DMS153 treated with DMSO at 0.1 percent for 48 hours (cell line): ENCODE measurements around the gene CNPY2.
"Not testable (repeated sequence)": the region's sequence is repeated elsewhere in the genome, so short reads cannot be mapped to it uniquely, and the experiment has no call there.

Experiments used
- DNase-seq: peaks from one replicate; lab custom pipeline; 2025; ENCODE audit not compliant: unreplicated experiment; lab: John Stamatoyannopoulos, UW

CNPY2 gene

DNA sequence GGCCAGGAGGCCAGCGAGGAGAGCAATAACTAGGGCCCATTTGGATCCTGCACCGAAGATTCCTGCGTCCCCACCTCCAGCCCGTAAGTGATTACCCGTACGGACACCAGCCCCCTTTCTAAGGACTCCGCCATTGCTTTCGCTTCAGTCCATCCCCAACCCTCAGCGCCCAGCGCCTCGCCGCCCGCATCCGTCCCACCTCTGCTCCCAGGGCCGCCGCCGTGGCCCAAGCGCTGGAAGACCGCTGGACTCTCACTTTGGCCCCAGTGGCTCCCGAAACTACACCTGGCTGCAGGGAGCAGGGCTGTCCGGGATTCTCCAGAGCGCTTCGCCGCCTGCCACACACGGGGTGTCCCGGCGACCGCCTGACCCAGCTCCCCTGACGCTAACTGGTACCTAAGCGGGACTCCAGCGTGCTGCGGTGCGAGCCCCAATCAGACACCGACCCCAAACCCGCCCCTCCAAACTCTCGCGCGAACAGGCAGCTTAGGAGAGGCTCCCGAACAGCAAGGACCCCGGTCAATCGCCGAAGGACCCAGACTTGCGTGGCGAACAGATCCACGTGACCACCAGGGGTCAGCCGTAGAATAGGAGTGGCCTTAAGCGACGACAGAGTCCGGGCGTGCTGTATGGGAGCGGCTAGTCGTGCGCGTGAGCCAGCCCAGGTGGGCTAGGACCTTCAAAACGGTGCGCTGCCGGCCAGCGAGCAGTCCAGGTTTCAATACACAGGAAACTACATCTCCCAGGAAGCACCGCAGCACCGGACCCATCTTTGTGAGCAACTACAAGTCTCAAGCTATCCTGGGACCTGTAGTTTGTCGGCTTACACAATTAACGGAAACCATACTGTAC, at the start of gene CNPY2:
CNPY2 (minus strand) TSS at position 367 of the 852 bp plus-strand sequence. CDS start 771 bp downstream, outside the sequence.
- DNase-seq = peak; percentile 98

DNA sequence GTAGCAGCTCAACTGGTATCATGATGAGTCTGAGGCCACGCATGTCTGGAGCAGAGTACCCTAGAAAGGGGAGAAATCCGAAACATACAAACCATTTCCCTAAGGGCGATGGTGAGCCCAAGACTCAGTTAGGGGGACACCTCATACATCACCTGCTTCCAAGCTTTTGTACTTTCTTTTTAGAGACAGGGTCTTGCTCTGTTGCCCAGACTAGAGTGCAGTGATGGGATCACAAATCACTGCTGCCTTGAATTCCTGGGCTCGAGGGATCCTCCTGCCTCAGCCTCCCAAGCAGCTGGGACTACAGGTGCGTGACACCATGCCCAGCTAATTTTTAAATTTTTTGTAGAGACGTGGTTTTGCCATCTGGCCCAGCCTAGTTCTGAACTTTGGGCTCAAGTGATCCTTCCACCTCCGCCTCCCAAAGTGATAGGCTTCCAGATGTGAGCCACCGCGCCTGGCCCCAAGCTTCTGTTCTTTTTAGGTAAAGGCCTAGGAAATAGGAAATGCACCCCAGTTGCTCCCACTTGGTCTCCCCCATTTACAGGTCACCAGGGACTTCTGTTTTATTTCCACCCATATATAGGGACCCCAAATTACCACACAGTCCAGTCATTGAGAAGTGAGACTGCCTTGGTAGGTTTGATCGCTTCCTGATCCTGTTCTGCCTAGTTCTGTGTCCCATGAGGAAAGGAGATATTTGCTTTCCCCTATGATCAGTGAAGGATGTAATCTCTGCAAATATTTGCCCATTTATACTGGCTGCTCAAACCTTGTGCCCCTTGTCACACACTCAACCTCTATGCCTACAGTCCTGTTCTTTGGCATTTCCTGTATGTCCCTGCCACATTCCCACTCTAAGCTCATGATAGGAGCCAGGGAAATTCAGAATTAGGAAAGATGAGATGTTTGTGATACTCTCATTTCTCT, 46.6 kb upstream of the CNPY2 start, which contains the start of gene APOF:
APOF (minus strand) TSS at position 728 of the 930 bp plus-strand sequence; CDS start at position 616, 112 bp downstream.
- no peak for DNase-seq

DNA sequence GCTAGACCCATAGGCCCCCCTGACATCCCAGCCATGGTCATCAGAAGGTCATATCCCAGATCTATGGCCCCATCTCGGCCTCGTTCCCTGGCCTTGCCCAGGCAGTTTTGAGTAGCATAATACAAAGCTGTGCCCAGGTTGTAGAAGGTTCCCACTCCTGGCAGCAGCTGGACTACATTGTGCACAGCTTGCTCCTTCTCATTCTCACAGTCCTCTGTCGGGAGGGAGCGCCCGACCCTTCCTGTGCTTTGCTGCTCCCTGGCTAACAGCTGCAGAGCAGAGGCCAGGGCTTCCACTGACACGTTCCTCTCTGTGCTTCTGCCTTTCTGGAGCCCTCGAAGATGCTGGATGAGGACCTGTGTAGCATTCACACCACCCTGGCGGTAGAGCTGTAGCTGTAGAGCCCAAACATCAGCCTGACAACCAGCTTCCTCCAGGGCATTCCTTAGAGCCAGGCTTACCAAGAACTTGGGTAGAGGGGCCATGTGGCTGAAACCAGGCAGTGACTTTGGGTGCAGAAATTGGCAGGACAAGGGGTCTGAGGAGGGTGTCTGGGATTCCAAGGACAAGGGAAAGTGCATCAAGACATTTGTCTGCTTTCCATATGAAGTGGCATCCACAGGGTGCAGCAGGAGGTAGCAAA, 45.8 kb upstream of the CNPY2 start:
- no peak for DNase-seq

DNA sequence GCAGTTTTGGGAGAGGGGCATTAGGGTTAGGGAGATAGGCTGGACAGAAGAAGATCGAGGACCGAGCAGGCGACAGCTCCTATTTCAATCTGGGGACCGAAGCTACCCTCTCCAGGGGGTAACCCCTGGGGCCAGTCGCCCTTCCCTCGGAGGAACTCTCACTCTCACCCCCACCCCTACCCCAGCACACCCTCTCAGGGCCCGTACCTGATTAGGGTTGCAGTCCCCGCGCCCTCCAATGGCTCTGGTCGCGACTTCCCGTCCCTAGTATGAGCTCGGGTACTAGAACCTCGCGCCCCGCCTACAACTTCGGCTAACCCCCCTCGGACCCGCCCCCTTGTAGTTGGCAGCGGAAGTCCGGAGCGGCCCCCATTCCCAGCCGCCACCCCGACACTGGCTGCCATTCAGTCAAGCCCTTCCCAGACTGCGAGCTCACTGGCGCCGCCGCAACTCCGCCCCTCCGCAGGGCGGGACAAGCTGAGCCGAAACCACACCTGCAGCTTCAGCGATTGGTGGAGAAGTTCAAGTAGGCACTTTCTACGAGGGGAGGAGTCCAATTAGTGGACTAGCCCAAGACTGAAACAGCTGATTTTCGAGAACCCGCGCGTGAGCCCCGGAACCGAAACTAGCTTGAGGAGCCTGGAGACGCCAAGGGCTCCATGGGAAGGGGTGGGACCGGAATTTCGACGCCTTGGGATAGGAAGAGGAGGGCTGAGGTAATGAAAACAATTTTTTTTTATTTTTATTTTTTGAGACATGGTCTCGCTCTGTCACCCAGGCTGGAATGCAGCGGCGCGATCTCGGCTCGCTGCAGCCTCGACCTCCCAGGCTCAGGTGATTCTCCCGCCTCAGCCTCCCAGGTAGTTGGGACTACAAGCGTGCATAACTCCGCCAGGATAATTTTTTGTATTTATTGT, 44.3 kb upstream of the CNPY2 start, which contains the start of gene STAT2:
STAT2 (minus strand) TSS at position 257 of the 917 bp plus-strand sequence. CDS start 3,536 bp downstream, outside the sequence.
- peak; percentile 99 for DNase-seq

DNA sequence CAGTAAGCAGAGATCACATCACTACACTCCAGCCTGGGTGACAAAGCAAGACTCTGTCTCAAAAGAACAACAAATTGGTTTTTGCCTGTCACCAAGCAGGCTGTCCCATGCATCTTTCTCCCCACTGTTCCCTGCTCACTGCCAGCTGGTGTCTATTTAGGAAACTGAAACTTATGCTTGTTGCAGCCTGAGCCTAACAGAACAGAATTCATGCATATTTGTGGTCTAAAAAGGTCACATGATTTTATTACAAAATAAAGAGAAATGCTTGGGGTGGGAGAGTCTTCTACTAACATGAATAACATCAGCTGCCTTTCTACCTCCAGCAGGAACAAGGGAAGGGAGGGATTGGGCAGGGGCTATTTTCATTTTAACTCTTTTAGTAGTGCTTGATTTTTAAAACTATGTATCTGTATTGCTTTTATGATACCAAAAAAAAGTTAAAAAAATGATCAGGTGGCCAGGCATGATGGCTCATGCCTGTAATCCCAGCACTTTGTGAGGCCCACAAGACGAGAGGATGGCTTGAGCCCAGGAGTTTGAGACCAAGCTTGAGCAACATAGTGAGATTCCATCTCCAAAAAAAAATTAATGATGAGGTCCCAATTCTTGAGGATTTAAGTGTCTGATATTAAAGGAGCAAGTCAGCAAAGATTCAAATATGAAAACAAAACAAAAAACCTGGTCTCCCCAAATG, 43.2 kb upstream of the CNPY2 start:
- no peak for DNase-seq

DNA sequence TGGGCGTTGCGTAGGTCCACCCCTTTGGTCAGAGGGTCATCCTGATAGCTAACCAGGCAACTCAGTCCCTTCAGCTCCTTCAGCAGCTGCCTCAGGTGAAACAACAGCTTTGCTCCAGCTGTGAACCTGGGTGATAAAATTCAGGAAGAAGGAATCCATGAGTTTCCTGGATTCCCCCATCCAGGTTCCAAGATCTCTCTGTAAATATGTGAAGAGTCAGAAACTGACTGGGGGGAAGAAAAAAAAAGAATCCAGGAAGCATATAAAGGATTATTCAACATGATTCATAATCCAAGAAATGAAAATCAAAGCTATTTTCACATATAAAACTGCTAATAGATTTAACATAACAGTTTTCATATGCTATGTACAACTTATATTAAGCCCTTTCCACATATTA, 35.5 kb upstream of the CNPY2 start:
- no peak for DNase-seq

DNA sequence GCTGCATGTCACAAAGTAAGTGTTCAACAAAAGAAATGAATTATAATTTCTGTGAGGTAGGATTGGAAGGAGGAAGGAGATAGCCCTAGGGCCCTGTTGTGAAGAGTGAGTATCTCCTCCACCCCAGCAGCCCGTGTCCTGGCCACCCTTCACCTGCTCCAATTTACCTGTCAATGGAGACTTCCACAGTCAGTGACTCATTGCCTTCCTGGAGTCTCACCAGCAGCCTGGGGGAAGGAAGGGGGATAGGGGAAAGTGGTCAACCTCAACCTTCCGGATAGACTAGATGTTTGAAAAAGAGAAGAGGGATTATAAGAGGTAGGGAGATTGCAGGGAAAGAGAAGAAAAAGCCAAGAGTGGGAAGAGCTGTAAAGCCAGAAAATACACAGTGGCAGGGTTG, 34.9 kb upstream of the CNPY2 start:
- DNase-seq = no peak

DNA sequence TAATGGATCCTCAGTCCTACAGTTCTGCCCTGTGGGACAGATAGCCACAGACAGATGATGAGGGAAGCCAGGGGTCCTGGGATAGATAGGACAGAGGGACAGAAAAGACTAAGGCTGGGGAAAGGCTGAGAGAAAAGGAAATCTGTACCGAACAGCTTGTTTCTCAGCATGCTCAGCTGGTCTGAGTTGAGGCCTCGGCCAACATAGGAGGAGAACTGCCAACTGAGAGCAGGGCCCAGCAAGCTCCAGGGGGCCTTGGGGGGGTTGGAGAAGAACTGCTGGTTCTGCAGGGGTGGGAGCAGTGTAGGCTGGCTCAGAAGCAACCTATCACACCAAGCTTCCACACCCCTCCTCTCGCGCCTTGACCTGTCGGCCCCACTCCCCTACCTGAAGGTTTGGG, 33.0 kb upstream of the CNPY2 start:
- DNase-seq = no peak

DNA sequence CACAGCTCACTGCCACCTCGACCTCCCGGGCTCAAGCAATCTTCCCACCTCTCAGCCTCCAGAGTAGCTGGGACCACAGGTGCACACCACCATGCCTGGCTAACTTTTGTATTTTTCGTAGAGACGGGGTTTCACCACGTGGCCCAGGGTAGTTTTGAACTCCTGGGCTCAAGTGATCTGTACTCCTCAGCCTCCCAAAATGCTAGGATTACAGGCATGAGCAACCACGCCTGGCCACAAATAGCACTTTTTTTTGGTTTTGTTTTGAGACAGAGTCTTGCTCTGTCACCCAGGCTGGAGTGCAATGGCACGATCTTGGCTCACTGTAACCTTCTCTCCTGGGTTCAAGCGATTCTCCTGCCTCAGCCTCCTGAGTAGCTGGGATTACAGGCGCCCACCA, 31.5 kb upstream of the CNPY2 start:
- not testable (repeated sequence) for DNase-seq

DNA sequence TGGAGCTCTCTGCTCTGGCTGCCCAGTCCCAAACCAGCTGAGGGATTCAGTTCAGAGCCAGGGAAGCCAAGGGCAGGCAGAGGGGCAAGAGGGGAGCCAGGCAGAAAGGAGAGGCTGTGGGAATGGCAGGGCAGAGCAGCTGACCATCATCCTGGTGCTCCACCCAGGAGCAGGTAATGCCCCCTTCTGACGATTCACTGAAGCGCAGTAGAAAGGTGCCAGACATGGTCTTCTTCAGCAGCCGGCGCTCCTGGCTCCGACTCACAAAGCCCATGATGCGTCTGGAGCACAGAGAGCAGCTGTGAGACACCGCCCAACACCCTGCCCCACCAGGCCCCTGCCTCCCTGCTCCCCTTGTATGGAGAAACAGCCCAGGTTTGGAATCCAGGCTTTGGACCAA, 30.9 kb upstream of the CNPY2 start:
- DNase-seq = no peak

DNA sequence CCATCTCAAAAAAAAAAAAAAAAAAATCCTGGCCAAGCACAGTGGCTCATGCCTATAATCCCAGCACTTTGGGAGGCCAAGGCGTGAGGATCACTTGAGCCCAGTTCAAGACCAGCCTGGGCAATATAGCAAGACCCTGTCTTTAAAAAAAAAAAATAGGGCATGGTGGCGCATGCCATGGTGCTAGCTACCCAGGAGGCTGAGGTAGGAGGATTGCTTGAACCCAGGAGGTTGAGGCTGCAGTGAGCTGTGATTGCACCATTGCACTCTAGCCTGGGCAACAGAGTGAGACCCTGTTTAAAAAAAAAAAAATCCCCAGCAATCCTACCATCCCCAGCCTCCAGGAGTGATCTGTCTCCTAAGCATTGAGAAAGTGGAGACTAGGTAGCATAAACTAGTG, 26.5 kb upstream of the CNPY2 start:
- DNase-seq = not testable (repeated sequence)

DNA sequence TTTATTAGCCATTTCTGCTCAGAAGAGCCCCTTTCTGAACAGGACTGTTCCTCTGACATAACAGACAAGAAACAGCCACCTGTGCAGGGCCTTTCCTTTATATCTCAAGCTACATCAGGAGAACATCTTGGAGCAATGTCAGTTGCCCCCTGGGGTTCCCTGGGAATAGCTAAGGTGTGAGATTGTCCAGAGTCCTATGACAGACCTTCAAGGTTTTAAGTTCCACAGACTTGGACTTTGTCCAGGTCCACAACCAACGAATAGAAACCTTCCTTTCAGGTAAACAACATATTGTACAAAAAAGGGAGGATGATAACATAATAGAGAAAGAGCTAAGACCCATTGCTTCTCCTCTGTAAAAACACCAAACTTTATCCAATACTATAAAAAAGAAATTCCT, 25.8 kb upstream of the CNPY2 start:
- DNase-seq = no peak

DNA sequence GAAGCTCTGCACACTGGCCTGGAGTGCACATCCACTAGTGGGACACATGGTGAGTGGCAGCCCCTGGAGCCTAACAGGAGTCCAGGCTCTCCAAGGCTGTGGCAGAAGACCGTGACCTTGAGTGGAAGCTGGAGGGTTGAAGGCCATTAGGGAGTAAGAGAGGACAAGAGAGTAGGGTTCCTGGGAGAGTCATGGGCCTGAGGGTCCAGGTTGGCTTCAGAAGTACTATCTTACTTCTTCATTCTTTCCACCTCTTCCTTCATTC, 23.3 kb upstream of the CNPY2 start:
- no peak for DNase-seq

DNA sequence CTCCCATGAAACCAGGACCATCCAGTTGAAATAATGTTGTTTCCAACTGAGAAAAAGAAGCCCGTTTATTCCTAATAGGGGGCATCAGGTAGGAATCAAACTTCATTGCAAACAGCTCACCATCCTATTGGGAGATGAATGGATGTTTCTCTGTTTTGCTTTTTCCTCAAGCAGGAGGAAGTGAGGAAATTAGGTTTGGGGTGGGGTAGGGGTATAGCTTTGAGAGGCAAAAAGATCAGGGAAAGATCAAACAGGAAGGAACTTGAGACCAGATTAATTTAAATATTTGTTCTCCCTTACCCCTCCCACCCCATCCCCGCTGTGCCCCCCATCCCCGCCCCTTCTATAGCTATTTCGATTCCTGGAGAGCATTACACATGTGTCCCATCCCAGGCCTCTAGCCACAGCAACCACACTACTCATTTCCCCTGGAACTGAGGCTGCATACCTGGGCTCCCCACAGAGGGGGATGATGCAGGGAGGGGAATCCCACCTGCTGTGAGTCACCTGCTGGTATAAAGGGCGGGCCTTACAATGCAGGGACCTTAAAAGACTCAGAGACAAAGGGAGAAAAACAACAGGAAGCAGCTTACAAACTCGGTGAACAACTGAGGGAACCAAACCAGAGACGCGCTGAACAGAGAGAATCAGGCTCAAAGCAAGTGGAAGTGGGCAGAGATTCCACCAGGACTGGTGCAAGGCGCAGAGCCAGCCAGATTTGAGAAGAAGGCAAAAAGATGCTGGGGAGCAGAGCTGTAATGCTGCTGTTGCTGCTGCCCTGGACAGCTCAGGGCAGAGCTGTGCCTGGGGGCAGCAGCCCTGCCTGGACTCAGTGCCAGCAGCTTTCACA, 22.7 kb upstream of the CNPY2 start, which contains the start of gene IL23A:
IL23A (plus strand) TSS at position 577 of the 850 bp plus-strand sequence; CDS start at position 738, 161 bp downstream.
- peak; percentile 14 for DNase-seq

DNA sequence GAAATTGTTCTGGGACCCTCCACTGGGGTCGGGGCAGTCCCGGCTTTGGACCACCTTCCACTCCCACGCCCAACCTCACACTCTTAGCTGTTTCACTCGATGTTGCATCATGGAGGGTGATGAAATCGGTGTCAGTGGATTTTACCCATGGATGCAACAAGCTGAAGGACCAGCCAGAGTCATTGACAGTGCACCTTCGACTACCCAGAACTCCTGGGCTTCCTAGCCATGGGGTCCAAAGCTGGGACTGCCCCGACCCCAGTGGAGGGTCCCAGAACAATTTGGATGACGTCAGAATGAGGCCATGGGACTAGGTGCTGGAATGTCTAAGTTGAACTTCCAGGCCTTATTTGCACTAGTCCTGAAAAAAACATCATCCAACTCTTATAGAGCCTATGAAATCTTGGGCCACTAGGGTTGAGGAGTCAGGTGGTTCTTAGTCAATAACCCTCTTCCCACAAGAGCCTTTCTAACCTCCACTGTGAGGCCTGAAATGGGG, 22.0 kb upstream of the CNPY2 start:
- no peak for DNase-seq

DNA sequence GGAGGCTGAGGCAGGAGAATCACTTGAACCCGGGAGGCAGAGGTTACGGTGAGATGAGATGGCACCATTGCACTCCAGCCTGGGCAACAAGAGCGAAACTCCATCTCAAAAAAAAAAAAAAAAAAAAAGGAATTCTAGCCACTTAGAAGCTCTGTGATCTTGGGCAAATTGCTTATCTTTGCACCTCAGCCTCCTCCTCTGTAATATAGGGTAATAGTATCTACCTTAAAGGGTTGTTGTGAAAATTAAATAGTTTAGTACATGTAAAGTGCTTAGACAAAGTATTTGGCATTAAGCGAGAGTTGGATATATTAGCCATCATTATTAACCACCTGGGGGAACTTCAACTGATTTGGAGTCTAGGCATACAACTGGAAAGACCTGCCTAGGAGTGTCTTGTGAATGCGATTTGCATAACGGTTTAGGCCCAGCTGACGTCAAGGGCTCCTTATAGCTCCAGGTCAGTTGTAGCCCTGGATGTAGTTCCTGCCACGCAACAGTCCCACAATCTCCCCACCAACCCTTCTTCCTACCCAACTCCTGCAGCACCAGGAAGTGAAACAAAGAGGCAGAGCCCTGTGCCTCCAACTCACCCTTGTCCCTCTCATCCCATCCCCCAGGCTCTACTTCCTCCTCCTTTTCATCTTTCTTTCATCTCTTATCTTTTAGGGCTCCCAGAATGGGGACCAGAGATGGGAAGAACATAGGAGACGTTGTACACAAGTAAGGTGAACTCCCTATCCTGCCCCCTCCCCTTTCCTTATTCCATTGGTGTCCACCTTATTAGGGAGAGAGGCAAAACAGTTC, 20.8 kb upstream of the CNPY2 start:
- no peak for DNase-seq

DNA sequence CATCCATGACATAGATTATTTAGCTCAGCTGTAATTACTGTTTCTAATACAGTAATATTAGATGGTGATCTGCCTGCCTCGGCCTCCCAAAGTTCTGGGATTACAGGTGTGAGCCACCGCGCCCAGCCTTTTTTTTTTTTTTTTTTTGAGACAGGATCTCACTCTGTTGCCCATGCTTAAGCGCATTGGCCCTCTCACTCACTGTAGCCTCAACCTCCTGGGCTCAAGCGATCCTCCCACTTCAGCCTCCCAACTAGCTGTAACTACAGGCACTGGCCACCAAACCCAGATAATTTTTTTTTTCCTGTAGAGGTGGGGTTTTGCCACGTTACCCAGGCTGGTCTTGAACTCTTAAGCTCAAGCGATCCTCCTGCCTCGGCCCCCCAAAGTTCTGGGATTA, 19.7 kb upstream of the CNPY2 start:
- not testable (repeated sequence) for DNase-seq

DNA sequence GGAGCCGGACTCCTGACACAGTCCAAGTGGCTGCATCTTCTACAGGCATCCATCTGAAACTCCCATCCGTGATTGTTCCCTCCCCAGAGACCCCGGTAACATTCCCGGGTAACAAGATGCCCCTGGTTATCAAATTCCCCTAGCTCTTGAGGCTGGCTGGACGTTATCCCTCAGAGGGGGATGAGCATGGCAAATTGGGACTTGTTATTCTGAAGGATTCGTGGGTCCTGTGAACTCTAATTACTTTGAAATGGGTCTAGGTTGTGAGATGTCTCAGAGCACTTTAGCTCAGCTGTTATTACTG, 18.7 kb upstream of the CNPY2 start:
- no peak for DNase-seq
